ENCODE results near the gene DYNLT1. TPM values are rescaled to one million over a fixed set of nuclear protein-coding genes. Genes with fewer than 3 reads are reported as not detected.

Gene DYNLT1
- total RNA-seq, 1 experiment from 2014 or later: 105 TPM

- no peak within 1 kb of the TSS for H3K4me2 ChIP-seq (ENCODE audit: insufficient read depth, insufficient read length, low read length)
- no peaks in the 10 kb centered on the region for H4K20me1 ChIP-seq (ENCODE audit: control insufficient read depth, insufficient read depth, insufficient read length)
- H3K27me3 ChIP-seq (ENCODE audit: insufficient read depth, low read length): peaks cover 5% of the 10 kb centered on the region; the same call in 1 of the 2 replicates
- H2BK12ac ChIP-seq (ENCODE audit: insufficient read length, low read depth, low read length): no peak within 1 kb of the TSS
- no peaks in the 10 kb centered on the region for H3K23me2 ChIP-seq (ENCODE audit: insufficient read length, low read depth, low read length, poor library complexity, severe bottlenecking)
- H3K4me3 Mint-ChIP-seq: no peak within 1 kb of the TSS
- H3K9me3 Mint-ChIP-seq: no peaks in the 10 kb centered on the region
- no peaks in the 10 kb centered on the region for H3K79me2 ChIP-seq (ENCODE audit: insufficient read depth, low read length)
- H2AFZ ChIP-seq (ENCODE audit: low read length): no peak within 1 kb of the TSS
- no peak within 1 kb of the TSS for H3K56ac ChIP-seq (ENCODE audit: insufficient read length, low read depth, low read length)
- no peak within 1 kb of the TSS for H3K9ac ChIP-seq (ENCODE audit: extremely low read depth, insufficient read length, low read length)
- H3K79me1 ChIP-seq (ENCODE audit: insufficient read depth, low read depth, low read length, poor library complexity, severe bottlenecking): no peaks in the 10 kb centered on the region
- H3K9me3 ChIP-seq (ENCODE audit: control insufficient read depth, low read depth, low read length): no peaks in the 10 kb centered on the region
- no peak within 1 kb of the TSS for H3T11ph ChIP-seq (ENCODE audit: low read length)
- no peak within 1 kb of the TSS for H2BK5ac ChIP-seq (ENCODE audit: insufficient read length, low read length)
- no peaks in the 10 kb centered on the region for H3K36me3 Mint-ChIP-seq (ENCODE audit: insufficient read depth in 1 of 3, low read depth in 3 of 3)
- no peak within 1 kb of the TSS for H2BK15ac ChIP-seq (ENCODE audit: low read depth, low read length)
- H3K4me1 Mint-ChIP-seq: peaks cover 21 to 28% of the 10 kb centered on the region in 2 experiments
- no peak within 1 kb of the TSS for H3K4ac ChIP-seq (ENCODE audit: low read depth, low read length)
- no CpG with 5 or more reads among the region's 15 CpGs for WGBS (ENCODE audit: extremely low coverage, insufficient read length, low lambda C conversion rate)
- H3K27ac ChIP-seq (ENCODE audit: insufficient read length, low read depth, low read length): no peak within 1 kb of the TSS
- TF ChIP-seq CTCF (conservative IDR thresholded peaks at IDR 0.05): no peak
- no peak within 1 kb of the TSS for H3K23ac ChIP-seq (ENCODE audit: insufficient read length, low read depth, low read length)
- peaks cover 20% of the 10 kb centered on the region for H3K27me3 Mint-ChIP-seq (ENCODE audit: low read depth)
- DNase-seq: no peak
- H2AK5ac ChIP-seq (ENCODE audit: insufficient read length, low read length): no peak within 1 kb of the TSS
- H3K4me1 ChIP-seq (ENCODE audit: insufficient read depth, low read length): no peaks in the 10 kb centered on the region
- H4K91ac ChIP-seq (ENCODE audit: insufficient read length, low read depth, low read length): no peak within 1 kb of the TSS
- H3K14ac ChIP-seq (ENCODE audit: insufficient read depth, low read length): no peak within 1 kb of the TSS
- no peak within 1 kb of the TSS for H4K8ac ChIP-seq (replicated peaks; ENCODE audit: insufficient read length, low read depth, low read length)
- H2BK20ac ChIP-seq (ENCODE audit: low read depth, low read length, poor library complexity, severe bottlenecking): no peak within 1 kb of the TSS
- H4K5ac ChIP-seq (ENCODE audit: insufficient read length, low read depth, low read length): no peak within 1 kb of the TSS
- H3K27ac Mint-ChIP-seq: no peak within 1 kb of the TSS
- no peak within 1 kb of the TSS for H2BK120ac ChIP-seq (ENCODE audit: low read depth, low read length, poor library complexity, severe bottlenecking)
- H3K18ac ChIP-seq (ENCODE audit: insufficient read length, low read depth, low read length): peak within 1 kb of the TSS; percentile 54
Measured at GRCh38 chr6:158649289-158650143, 5.0 kb upstream of the DYNLT1 start, which contains the start of gene SYTL3. SYTL3 (plus strand) TSS chr6:158650054; CDS start chr6:158663269, 13,215 bp downstream.
